Tibial nerve (tissue), 3 donors: ENCODE measurements around the gene ADGB.

Experiments
- EP300 ChIP-seq, 2 donors: sonication (generic); formaldehyde crosslinking; IDR thresholded peaks; one replicate each; pipeline ENCODE4 v1.6.1; 2017; ENCODE audit warnings: antibody characterized with exemption in 2 of 2, mild to moderate bottlenecking in 1 of 2
- POLR2A ChIP-seq, 2 donors: fragments of 450-650 bp; IDR thresholded peaks; one replicate each; pipeline ENCODE4 v1.6.1; 2017; ENCODE audit warnings: antibody characterized with exemption in 2 of 2, mild to moderate bottlenecking in 2 of 2, moderate library complexity in 2 of 2

GRCh38 chr6:146583966-146584365, 14.8 kb upstream of the ADGB start:
- no peak for TF ChIP-seq POLR2A (IDR thresholded peaks at IDR 0.05)
- TF ChIP-seq EP300 (IDR thresholded peaks at IDR 0.05), result no peak
